Right ventricle myocardium inferior (tissue), 1 donor: ENCODE results near the gene EEF1A2. TPM values are rescaled to one million over a fixed set of nuclear protein-coding genes. Genes with fewer than 3 reads are reported as not detected.

Experiments
- ATAC-seq: fragments of 200-7000 bp; cut with Tn5 transposase; one replicate; pipeline ENCODE4 v1.9.1; 2020; ENCODE audit warnings: mild to moderate bottlenecking, moderate library complexity
- DNase-seq: peaks from one replicate; pipeline ENCODE4 v3.0.0; 2021; ENCODE audit errors: missing footprints
- intact Hi-C: fragments of 100-400 bp; cut with DNase I; formaldehyde crosslinking; loops from one replicate; pipeline ENCODE4 v1.11.0; 2022
- total RNA-seq: library from RNA; stranded (reverse); fragmentation: NEBNext Ultra II Directional; extraction: Animal tissue kit (Norgen Biotek cat#: 25700); gene quantifications from one replicate; pipeline ENCODE4 v1.2.1, GENCODE V29; 2021
- donor health status: DM: no; HTN: yes; CAD: no; lungs with severe emphysema.

EEF1A2 gene
- total RNA-seq, 1 donor from 2014 or later: 1,274 TPM

- ATAC-seq: no peak
- peak; percentile 67 for DNase-seq
- intact Hi-C loops: no loop called here
These were observed 4.3 kb downstream of the EEF1A2 start for GRCh38 chr20:63494420-63495166.

- no peak for ATAC-seq
- DNase-seq: peak; percentile 22
- intact Hi-C loops: no loop called here
These were observed 4.8 kb downstream of the EEF1A2 start for GRCh38 chr20:63494084-63494419.

- intact Hi-C loops: no loop called here
These were observed 5.3 kb downstream of the EEF1A2 start for GRCh38 chr20:63493563-63494020.

GRCh38 chr20:63492982-63493381 is 5.9 kb downstream of the EEF1A2 start:
- peak; percentile 46 for DNase-seq
- no peak for ATAC-seq
- intact Hi-C loops: no loop called here

More at GRCh38 chr20:63493563-63494020, 5.3 kb downstream of the EEF1A2 start:
- DNase-seq (peak; percentile 63), ATAC-seq (no peak)

GRCh38 chr20:63492518-63492917 is 6.4 kb downstream of the EEF1A2 start:
- ATAC-seq (no peak), DNase-seq (no peak)
- intact Hi-C loops: no loop called here

GRCh38 chr20:63491635-63492230 is 7.2 kb downstream of the EEF1A2 start:
- intact Hi-C loops: no loop called here
- no peak for ATAC-seq

GRCh38 chr20:63491078-63491477 is 7.8 kb downstream of the EEF1A2 start:
- intact Hi-C loops: no loop called here
- DNase-seq (peak; percentile 11), ATAC-seq (no peak)

More at GRCh38 chr20:63491635-63492230, 7.2 kb downstream of the EEF1A2 start:
- DNase-seq: no peak

GRCh38 chr20:63490416-63490815 is 8.5 kb downstream of the EEF1A2 start:
- intact Hi-C loops: no loop called here
- ATAC-seq (no peak), DNase-seq (peak; percentile 71)

- intact Hi-C loops: no loop called here
- ATAC-seq (no peak), DNase-seq (peak; percentile 61)
These were observed 10.3 kb downstream of the EEF1A2 start for GRCh38 chr20:63488315-63489251.

GRCh38 chr20:63487781-63488241 is 11.1 kb downstream of the EEF1A2 start:
- DNase-seq: no peak
- ATAC-seq: no peak
- intact Hi-C loops: no loop called here

- ATAC-seq (no peak), DNase-seq (no peak)
- intact Hi-C loops: no loop called here
These were observed 11.6 kb downstream of the EEF1A2 start for GRCh38 chr20:63487116-63487764.

- intact Hi-C loops: no loop called here
- ATAC-seq (no peak), DNase-seq (no peak)
These were observed 12.5 kb downstream of the EEF1A2 start for GRCh38 chr20:63486300-63486855.

- intact Hi-C loops: no loop called here
- no peak for ATAC-seq
- DNase-seq: no peak
These were observed 14.1 kb downstream of the EEF1A2 start for GRCh38 chr20:63484651-63485403.

- no peak for DNase-seq
- intact Hi-C loops: no loop called here
- ATAC-seq: no peak
These were observed 14.6 kb downstream of the EEF1A2 start for GRCh38 chr20:63484236-63484635.

GRCh38 chr20:63483834-63484233 is 15.0 kb downstream of the EEF1A2 start:
- intact Hi-C loops: no loop called here
- DNase-seq: no peak
- ATAC-seq: no peak

- ATAC-seq (no peak), DNase-seq (no peak)
- intact Hi-C loops: no loop called here
These were observed 16.8 kb downstream of the EEF1A2 start for GRCh38 chr20:63482021-63482587.

- intact Hi-C loops: no loop called here
- ATAC-seq (no peak), DNase-seq (no peak)
These were observed 17.4 kb downstream of the EEF1A2 start for GRCh38 chr20:63481503-63481902.
